ENCODE results near the gene IFNL2.
"Not testable (repeated sequence)": the region's sequence is repeated elsewhere in the genome, so short reads cannot be mapped to it uniquely, and the experiment has no call there.

Gene IFNL2

DNA sequence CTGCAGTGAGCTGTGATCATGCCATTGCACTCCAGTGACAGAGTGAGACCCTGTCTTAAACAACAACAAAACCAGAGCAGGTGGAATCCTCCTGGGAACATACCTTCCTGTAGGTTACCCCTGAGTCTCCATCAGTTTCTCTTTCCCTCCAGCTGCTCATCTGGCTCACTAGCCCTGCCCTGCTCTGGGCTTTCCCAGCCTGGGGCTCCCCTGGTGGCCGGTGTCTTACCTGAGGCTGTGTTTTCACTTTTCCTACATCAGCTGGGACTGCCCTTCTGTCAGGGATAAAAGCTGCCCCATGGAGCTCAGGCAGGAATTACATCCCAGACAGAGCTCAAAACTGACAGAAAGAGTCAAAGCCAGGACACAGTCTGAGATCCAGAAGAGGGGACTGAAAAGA is at the start of gene IFNL2:
TSS of gene IFNL2 (plus strand) at position 312 of the 400 bp plus-strand sequence. CDS start 173 bp downstream, outside the sequence.
- not testable (repeated sequence) for DNase-seq (ENCODE audit: low spot score)

DNA sequence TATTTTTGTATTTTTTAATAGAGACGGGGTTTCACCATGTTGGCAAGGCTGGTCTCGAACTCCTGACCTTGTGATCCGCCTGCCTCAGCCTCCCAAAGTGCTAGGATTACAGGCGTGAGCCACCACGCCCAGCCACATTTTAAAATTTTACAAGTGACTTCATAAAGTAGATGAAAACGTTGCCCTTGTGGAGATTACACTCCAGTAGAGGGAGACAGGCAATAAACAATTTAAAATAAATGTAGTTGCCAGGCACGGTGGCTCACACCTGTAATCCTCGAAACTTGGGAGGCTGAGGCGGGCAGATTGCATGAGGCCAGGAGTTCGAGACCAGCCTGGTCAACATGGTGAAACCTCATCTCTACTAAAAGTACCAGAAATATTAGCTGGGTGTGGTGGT is 49.1 kb upstream of the IFNL2 start:
- DNase-seq (ENCODE audit: low spot score), result not testable (repeated sequence)

DNA sequence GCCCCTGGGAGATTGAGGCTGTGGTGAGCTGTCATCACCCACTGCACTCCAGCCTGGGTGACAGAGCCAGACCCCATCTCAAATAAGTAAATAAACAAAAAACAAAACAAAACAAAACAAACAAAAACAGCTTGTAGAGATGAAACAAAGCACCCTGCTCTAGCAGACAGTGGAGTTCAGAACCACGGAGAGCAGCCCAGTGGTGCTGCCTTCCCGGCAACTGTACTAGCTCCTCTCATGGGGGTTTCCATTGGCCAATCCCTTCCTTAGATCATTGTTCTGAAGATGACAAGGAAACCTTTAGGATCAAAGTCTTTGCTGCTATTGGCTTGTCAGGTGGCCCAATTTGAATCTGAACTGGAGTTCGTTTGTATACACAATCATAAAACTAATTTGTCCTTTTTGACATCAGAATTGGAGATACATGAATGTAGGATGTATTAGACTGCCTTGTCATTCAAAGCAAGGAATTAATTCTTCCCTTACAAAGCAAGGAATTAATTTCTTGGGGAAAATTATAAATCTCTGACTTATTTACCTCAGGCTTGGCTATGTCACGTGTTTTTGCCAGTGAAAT is 44.4 kb upstream of the IFNL2 start:
- peak; percentile 63 for DNase-seq (ENCODE audit: low spot score)

DNA sequence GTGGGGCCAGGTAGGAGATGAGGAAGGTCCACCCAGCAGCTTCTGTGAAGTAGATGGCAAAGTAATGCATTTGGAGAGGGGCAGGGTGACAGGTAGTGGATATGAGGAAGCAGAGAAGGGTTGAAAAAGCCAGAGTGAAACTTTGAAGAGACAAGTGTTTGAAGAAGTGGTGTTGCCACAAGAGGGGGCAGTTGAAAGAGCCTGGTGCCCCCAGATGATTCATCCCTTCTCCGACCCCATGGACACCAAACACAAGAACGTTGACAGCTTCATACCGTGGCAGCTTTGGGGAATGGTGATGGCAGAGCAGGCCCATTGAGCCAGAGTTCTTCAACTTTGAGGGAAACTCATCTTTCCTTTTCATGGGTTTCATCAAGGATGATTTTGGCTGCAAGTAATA is 43.3 kb upstream of the IFNL2 start:
- DNase-seq (ENCODE audit: low spot score), result no peak

DNA sequence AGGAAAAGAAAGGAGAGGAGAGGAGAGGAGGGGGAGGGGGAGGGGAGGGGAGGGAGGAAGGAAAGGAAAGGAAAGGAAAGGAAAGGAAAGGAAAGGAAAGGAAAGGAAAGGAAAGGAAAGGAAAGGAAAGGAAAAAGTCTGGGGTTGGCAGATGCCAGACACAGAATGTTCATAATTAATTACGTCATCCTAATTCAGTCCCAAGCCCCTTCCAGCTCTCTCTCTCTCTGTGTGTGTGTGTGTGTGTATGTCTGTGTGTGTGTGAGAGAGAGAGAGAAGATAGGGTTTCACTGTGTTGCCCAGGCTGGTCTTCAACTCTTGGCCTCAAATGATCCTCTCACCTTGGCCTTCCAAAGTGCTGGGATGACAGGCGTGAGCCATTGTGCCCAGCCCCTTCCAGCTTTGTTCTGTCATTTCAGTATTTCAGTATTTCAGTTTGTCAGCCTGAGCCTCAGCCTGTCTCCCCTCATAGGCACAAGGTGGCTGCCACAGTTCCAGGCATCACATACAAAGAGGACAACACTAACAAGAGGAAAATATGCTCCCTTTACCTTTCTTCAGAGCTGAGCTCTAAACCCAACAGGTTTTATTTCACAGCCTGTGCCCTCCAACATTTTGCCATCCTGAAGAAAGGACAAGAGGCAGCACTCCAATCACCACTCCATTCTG is 38.0 kb upstream of the IFNL2 start:
- DNase-seq (ENCODE audit: low spot score), result no peak

DNA sequence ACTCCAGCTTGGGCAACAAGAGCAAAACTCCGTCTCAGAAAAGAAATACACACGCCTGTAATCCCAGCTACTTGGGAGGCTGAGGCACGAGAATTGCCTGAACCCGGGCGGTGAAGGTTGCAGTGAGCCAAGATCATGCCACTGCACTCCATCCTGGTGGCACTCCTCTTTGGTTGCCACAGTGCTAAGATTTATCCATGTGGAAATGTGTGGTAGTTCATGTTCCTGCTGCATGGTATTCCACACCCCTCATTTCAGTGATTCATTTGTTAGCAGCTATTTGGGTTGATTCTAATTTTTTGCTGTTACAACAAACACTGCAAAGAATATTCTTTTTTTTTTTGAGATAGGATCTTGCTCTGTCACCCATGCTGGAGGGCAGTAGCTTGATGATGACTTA is 35.5 kb upstream of the IFNL2 start:
- no peak for DNase-seq (ENCODE audit: low spot score)

DNA sequence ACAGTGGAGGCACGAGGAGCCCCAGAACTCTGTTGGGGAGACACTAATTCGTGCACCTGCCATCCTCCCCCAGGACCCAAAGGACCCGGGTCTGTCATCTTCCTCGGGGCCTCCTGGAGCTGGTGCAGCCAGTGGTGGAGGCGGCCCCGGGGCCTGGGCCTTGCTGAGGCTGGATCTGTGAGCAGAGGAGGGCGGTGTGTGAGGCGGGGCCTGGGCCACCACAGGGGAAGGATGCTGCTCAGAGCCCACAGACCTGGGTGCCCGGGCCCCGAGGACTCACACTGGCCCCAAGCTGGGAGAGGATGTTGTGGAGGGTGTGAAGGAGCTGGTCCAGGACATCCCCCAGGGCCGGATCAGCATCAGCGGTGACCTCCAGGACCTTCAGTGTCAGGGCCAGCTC is 31.7 kb upstream of the IFNL2 start:
- no peak for DNase-seq (ENCODE audit: low spot score)

DNA sequence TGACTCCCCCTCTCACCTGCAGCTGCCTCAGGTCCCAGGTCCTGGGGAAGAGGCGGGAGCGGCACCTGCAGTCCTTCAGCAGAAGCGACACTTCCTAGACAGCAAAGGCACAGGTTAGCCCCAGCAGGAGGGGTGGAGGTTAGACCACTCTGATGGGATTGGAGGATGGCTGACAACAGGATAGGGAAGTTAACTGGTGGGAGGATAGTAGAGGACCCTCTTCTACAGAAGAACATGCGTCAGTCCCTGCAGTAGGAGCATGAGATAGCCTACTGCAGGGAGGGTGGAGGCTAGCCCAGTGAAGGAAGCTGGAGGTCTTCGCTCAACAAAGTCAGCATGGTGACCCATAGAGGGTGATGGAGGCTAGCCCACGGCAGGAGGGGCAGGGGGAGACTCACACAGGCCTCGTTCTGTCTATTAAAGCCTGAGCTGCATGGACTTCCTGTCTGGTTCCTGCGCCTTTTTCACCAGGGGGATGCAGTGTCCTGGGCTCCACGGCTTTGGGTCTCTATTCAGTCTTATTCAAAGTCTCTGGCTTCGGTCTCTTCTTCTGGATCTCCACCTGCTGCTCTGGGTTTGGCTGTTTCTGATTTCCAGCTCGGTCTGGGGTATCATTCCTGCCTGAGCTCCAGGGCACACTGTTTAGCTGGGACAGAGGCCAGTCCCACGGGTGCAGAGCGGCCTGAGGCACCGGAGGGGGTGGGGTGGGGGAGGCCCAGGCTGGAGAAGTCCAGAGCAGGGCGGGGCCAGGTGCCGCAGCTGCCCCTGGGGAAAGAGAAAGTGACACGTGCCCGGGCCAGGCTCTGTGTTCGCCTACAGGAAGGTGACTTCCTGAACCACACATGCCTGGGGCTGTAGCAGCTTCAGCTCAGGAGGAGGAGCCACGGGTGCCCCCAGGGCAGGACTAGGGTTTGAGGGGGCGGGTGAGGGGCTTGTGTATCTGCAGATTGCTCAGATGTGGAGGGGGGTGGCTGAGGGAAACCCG is 30.7 kb upstream of the IFNL2 start:
- DNase-seq (ENCODE audit: low spot score), result no peak

DNA sequence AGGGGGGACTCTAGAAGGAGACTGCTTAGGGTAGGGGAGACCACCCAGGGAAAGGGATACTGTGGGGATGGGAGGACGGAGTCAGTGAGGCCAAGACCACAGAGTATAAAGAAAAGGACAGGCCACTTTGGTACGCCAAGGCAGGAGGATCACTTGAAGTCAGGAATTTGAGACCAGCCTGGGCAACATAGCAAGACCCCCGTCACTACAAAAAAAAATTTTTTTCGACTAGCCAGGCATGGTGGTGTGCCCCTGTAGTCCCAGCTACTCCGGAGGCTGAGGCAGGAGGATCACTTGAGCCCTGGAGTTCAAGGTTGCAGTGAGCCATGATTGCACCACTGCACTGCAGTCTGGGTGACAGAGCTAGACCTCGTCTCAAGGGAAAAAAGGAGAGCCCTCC is 30.0 kb upstream of the IFNL2 start:
- no peak for DNase-seq (ENCODE audit: low spot score)

DNA sequence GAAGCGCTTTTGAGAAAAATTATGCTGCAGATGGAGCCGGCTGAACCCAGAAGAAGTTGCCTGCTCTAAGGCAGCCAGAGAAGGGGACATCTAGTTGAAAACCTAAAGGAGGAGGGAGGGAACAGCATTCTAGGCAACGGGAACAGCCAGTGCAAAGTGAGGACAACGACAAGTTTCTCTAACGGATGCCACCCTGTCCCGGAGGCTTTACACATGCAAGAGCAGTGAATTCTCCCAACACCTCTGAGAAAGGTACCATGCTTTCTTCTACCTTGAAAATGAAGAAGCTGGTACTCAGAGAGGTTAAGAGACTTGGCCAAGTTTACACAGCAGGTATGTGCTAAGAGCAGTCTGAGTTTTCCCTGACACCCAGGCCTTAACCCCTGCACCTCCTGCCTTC is 29.3 kb upstream of the IFNL2 start:
- DNase-seq (ENCODE audit: low spot score), result no peak

DNA sequence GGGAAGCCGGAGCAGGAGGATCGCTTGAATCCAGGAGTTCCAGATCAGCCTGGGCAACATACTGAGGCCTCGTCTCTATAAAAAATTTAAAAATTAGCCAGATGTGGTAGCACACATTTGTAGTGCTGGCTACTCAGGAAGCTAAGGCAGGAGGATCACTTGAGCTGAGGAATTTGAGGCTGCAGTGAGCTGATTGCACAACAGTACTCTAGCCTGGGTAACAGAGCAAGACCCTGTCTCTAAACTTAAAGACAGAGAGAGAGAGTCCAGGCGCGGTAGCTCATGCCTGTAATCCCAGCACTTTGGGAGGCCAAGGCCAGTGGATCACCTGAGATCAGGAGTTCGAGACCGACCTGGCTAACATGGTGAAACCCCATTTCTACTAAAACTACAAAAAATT is 27.8 kb upstream of the IFNL2 start:
- DNase-seq (ENCODE audit: low spot score), result no peak

DNA sequence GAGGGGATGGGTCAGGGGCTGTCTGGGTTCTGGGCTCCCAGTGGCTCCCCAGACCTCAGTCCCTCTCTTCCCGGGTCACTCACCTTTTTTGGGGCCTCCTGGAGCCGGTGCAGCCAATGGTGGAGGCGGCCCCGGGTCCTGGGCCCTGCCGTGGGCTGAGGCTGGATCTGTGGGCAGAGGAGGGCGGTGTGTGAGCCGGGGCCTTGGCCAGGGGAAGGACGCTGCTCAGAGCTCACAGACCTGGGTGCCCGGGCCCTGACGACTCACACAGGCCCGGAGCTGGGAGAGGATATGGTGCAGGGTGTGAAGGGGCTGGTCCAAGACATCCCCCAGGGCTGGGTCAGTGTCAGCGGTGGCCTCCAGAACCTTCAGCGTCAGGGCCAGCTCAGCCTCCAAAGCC is 24.5 kb upstream of the IFNL2 start:
- not testable (repeated sequence) for DNase-seq (ENCODE audit: low spot score)

DNA sequence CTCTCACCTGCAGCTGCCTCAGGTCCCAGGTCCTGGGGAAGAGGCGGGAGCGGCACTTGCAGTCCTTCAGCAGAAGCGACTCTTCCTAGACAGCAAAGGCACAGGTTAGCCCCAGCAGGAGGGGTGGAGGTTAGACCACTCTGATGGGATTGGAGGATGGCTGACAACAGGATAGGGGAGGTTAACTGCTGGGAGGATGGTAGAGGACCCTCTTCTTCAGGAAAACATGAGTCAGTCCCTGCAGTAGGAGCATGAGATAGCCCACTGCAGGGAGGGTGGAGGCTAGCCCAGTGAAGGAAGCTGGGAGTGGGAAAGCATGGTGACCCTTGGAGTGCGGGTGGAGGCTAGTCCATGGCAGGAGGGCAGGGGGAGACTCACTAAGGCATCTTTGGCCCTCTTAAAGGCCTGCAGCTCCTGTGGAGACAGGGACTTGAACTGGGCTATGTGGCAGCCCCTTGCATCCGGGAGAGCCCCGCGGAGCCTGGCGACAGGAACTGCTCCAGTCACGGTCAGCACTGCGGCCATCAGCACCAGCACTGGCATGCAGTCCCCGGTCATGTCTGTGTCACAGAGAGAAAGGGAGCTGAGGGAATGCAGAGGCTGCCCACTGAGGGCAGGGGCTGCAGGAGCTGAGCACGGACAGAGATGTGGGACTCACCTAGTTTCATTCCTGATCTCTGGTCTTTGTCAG is 23.6 kb upstream of the IFNL2 start, which contains the start of gene IFNL3:
TSS of gene IFNL3 (minus strand) at position 597 of the 691 bp plus-strand sequence. CDS start at position 558, 39 bp downstream.
- not testable (repeated sequence) for DNase-seq (ENCODE audit: low spot score)

DNA sequence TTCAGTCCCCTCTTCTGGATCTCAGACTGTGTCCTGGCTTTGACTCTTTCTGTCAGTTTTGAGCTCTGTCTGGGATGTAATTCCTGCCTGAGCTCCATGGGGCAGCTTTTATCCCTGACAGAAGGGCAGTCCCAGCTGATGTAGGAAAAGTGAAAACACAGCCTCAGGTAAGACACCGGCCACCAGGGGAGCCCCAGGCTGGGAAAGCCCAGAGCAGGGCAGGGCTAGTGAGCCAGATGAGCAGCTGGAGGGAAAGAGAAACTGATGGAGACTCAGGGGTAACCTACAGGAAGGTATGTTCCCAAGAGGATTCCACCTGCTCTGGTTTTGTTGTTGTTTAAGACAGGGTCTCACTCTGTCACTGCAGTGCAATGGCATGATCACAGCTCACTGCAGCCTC is 23.0 kb upstream of the IFNL2 start:
- not testable (repeated sequence) for DNase-seq (ENCODE audit: low spot score)

DNA sequence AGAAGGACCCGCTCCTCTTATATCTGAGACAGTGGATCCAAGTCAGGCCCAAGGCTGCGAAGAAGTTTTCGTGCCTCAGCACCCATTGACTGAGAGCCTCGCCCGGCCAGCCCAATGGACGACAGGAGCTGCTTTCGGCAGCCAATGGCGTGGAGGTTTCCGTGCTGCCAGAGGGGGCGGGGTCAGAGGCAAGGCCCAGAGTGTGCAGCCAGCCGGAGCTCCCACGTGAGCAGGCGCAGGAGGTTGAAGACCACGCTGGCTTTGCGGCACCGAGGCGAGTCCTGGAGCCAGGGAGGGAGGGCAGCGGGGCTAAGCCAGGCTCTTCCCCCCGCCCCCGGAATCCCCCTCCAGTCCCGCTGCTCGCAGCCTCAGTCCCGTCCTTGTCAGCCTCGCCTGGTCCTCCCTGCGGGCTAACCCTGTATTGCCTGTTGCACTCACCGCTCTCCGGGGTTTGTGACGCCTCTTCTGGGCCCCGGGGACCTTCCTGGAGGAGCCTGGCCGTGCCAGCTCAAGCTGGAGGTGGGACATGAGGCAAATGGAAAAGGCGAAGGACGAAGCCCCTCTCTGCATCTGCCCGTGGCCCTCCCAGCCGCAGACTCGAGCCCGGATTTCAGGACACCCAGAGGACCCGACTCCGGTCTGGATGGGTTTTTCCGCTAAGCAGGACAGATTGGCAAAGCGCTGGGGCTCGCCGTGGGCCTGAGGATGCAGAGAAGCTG is 21.1 kb upstream of the IFNL2 start:
- DNase-seq (ENCODE audit: low spot score), result peak; percentile 39

DNA sequence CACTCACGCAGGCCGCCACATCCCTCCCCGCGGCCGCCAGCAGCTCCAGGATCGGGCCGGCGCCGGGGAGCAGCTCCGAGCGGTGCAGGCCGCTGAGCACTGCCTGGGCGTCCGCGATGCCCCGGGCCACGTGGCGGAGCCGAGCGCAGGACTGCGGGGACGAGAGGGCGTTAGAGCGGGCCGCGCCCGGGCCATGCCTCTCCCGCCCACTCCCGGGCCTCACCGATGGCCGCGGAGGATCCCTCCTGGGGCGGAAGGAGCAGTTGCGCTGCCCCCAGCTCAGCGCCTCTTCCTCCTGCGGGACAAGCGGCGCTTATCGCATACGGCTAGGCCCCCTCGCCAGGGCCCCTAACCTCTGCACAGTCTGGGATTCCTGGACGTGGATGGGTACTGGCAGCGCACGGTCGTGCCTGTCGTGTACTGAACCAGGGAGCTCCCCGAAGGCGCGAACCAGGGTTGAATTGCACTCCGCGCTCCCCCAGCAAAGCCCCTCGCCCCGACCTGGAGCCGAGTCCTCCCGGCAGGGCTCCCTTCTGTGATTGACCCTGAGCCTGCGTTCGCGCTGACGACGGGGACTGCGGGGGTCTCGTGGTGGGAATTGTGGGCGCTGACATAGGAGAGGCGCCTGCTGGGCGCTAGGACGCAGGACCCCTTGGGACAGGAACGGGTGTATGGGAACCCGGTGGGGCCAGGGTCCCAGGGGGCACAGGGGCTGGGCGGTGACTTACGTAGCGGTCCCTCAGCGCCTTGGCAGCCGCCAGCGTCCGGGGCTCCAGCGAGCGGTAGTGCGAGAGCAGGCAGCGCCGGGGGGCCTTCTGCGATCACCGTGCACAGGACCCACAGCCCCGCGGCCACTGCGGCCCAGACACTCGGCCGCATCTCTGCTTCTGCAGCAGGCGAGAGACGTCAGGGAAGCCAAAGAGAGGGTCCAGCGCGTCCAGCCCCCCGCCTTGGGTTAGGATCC is 20.2 kb upstream of the IFNL2 start:
- peak; percentile 56 for DNase-seq (ENCODE audit: low spot score)

DNA sequence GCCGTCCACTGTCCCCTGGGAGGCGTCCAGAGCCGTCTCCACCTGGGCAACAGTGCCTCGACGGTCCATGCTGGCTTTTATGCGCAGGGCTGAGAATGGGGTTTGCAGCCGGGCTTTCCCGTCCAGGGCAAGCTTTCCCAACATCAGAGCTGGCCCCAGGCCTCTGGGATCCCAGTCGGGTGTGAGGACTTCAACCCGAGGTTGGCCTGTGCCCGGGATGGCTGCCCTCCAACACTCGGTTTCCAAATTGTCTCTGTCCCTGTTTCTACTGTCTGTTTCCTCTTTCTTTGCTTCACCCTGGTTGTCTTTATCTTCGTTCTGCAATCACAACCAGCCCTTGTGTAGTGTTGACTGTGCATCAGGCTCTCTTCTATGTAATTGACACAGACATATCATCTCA is 19.4 kb upstream of the IFNL2 start, which contains the start of gene IFNL4:
TSS of gene IFNL4 (minus strand) at position 51 of the 400 bp plus-strand sequence.
- DNase-seq (ENCODE audit: low spot score), result no peak

DNA sequence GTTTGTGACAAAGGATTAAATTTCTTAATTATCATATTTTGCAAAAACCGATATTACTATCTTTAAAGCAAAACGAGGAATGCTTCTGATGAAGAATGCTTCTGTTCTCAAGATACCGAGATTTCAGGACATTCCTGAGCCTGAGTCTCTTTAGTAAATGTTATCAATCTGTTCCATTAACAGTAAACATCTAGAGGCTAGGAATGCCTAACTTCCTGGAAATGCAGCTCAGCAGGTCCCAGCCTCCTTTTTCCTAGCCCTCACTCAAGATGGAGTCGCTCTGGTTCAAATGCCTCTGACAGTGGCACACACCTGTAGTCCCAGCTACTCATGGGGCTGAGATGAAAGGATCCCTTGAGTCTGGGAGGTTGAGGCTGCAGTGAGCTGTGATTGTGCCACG is 17.1 kb upstream of the IFNL2 start:
- no peak for DNase-seq (ENCODE audit: low spot score)

DNA sequence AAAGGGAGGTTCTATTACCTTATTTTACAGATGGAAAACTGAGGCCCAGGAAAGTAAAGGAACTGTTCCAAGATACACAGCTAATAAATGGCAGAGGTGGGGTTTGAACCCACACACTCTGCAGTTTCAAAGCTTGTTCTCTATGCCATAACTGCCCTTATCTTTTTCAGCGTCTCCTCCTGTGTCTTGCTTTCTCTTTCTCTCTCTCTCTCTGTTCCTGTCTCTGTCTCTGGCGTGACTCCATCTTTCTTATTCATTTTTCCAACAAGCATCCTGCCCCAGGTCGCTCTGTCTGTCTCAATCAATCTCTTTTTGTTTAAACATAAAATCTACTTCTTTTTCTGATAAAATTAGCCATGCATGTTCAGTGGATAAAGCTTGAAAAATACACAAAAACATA is 16.4 kb upstream of the IFNL2 start:
- DNase-seq (ENCODE audit: low spot score), result no peak

DNA sequence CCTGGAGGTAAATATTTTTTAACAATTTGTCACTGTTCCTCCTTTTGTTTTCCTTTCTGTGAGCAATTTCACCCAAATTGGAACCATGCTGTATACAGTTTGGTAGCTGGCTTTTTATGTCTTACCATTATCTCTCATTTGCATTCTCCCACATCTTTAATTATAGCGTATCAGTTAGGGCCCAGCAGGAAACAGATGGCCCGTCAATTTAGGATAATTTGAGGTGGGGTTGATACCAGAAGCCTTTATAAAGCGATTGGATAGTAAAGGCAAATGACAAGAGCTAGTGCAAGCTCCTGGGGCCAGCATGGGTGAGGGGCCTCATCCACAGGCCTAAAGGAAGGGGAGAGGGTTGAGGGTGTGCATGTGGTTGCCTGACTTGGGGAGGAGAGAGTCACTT is 15.7 kb upstream of the IFNL2 start:
- no peak for DNase-seq (ENCODE audit: low spot score)

Data from AG20443 (cell line).